ENCODE data around the gene RERE.

The RERE gene

GRCh38 chr1:8349473-8349865 lies 468.0 kb downstream of the RERE start:
- TF ChIP-seq ZNF274 (IDR thresholded peaks at IDR 0.05; ENCODE audit: low read depth, low read length): no peak
- no peak overlapping the region for H3K4me3 ChIP-seq (ENCODE audit: low read length)

DNA sequence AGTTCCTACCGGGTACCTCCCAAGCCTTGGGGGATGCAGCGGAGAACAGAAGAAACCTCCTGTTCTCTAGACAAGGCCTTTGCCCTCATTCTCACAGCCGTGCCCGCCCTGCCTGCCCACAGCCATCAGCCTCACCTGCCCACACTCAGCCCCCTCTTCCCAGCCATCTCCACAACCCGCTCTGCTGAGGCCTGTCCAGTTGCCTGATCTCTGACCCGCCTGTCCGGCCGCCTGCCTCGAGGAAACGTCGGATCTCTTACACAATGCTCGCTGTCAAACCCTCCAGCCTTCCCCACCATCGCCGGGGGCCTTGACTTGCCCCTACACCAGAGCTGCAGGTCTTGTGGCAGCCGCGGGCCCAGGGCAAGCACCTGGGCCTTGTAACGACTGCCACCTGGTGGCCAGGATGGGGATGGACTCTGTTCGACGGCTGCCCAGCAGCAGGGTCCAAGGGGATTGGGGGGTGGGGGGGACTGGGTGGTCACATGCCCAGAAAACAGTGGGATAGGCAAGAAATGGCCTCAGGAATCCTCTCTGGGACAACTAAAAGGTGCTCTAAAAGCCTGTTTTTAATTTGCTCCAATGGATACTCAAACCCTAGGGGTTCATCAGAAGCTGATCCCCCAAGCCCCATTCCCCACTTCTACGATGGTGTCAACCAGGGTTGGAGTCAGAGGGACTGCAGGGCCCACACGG lies 468.5 kb downstream of the RERE start:
- H3K4me3 ChIP-seq (ENCODE audit: low read length): no peak overlapping the region
- TF ChIP-seq ZNF274 (IDR thresholded peaks at IDR 0.05; ENCODE audit: low read depth, low read length): no peak

DNA sequence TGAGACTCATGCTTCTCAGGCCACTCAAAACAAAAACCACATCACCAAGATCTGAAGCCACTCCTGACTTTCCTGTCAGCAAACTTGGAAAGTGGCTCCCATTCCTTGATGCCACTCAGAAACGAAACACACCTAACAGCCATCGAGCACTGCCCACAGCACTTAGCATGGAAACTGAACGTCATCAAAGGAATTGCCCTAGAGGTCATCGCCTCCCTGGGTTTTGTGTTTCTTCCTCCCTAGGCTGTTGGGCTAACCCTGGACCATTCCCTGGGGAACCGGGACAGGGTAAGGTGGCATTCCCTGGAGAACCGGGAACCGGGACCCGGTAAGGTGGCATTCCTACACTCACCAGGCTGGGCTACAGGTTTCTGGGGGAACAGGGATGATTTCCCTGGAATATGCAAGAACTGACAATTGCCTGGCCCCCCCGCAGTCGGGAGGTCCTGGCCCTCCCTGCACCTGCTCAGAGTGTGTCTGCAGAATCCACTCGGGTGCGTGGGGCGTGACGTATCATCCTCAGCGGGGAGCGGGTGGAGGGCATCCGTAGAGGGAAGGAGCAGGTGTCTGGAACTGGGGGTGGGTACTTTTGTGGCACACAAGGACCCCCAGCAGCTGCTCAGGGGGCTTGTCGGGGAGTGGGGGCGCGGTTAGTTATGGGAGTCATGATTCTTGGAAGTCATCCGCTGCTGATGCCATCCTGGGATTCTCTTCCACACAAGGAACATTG lies 469.2 kb downstream of the RERE start:
- H3K4me3 ChIP-seq (ENCODE audit: low read length): no peak overlapping the region
- TF ChIP-seq ZNF274 (IDR thresholded peaks at IDR 0.05; ENCODE audit: low read depth, low read length): no peak

DNA sequence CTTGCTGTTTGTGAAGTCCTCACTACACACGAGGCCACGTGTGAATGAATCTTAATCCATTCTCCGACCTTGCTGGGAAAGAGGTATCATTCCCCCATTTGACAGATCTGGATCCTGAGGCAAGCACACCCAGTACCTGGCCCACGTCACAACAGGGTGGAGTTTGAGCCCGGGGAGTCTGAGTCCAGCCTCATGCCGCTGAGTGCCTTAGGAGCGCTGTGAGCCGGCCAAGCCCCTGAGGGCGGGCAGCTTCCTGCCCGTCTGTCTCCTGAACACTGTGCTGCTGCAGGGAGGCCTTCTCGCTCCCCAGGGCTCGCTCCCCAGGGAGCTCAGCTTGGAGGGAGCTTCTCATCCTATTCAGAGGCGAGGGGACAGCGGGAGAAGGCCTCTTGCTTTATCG lies 469.8 kb downstream of the RERE start:
- TF ChIP-seq ZNF274 (IDR thresholded peaks at IDR 0.05; ENCODE audit: low read depth, low read length): no peak
- H3K4me3 ChIP-seq (ENCODE audit: low read length): no peak overlapping the region

- no peak for TF ChIP-seq ZNF274 (IDR thresholded peaks at IDR 0.05; ENCODE audit: low read depth, low read length)
- no peak overlapping the region for H3K4me3 ChIP-seq (ENCODE audit: low read length)
These were observed 471.6 kb downstream of the RERE start for GRCh38 chr1:8345621-8346415.

DNA sequence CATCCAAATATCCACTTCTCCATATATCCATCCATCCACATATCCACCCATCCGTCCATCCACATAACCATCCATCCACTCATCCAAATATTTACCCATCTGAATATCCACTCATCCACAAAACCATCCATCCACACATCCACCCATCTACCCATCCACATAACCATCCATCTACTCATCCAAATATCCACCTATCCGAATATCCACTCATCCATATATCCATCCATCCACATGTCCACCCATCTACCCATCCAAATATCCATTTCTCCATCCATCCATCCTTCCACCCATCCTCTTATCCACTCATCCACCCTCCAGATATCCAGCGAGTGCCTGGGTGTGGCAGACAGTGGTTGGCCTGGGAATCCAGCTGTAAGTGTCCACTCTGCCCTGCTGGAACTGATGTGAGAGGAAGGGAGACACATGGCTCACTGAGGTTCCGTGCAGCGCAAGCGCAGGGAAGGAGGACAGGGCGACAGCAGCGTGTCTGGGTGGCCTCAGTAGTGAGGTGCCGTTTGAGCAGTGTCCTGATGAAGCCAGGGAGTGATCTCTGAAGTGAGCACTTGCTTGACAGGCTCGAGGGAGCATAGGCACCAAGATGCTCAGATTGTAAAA lies 472.4 kb downstream of the RERE start:
- no peak overlapping the region for H3K4me3 ChIP-seq (ENCODE audit: low read length)
- TF ChIP-seq ZNF274 (IDR thresholded peaks at IDR 0.05; ENCODE audit: low read depth, low read length): no peak

DNA sequence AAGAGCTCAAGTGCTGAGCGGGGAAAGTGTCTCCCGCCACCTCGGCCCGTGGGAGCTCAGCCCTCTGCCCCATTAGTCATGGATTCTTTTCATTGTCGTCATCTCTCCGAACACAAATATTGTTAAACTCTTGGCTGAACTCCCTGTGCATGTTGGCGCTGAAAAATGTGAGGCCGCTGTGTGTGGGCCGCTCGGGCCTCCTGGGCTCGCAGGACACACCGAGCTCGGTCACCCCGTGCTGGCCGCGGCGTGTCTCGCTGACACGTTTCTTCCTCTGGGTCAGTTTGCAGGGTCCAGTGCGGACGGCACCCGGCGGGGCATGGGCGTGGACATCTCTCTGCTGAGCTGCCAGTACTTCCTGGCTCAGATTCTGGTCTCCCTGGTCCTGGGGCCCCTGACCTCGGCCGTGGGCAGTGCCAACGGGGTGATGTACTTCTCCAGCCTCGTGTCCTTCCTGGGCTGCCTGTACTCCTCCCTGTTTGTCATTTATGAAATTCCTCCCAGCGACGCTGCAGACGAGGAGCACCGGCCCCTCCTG lies 473.9 kb downstream of the RERE start:
- no peak overlapping the region for H3K4me3 ChIP-seq (ENCODE audit: low read length)
- no peak for TF ChIP-seq ZNF274 (IDR thresholded peaks at IDR 0.05; ENCODE audit: low read depth, low read length)

GRCh38 chr1:8343044-8343443 lies 474.4 kb downstream of the RERE start:
- TF ChIP-seq ZNF274 (IDR thresholded peaks at IDR 0.05; ENCODE audit: low read depth, low read length): no peak
- H3K4me3 ChIP-seq (ENCODE audit: low read length): no peak overlapping the region

DNA sequence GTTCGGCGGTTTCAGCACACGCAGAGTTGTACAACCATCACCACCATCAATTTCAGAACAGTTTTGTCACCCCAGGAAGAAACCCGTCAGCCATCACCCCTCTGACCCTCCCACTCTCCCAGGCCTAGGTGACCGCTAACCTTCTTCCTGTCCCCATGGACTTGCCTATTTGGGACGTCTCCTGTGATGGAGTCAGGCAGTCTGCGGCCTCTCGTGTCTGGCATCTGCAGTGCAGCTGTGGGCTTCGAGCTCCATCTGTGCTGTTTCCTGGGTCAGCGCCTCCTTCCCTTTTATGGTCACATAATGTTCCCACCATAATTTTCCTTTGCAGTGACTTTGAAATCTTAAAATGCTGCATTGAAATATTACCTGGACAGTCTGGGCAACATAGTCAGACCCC lies 475.1 kb downstream of the RERE start:
- TF ChIP-seq ZNF274 (IDR thresholded peaks at IDR 0.05; ENCODE audit: low read depth, low read length): no peak
- H3K4me3 ChIP-seq (ENCODE audit: low read length): no peak overlapping the region

DNA sequence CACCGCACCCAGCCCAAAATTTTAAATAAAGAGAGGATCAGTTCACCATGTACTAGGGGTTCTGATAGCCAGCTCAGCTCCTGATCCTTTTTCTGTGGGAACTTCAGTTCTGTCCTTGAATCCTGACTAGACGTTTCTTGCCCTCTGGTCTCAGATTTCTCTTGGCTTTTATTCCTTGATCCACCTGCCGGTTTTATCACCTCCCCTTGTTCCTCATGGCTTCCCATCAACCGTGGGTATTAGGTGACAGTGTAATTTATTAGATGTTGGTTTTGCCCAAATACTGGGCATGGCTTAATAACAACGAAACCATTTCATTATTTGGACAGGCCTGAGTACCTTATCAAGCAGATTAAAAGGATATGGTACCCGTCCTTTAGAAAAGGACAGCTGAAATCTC lies 477.0 kb downstream of the RERE start:
- TF ChIP-seq ZNF274 (IDR thresholded peaks at IDR 0.05; ENCODE audit: low read depth, low read length): no peak
- H3K4me3 ChIP-seq (ENCODE audit: low read length): no peak overlapping the region

DNA sequence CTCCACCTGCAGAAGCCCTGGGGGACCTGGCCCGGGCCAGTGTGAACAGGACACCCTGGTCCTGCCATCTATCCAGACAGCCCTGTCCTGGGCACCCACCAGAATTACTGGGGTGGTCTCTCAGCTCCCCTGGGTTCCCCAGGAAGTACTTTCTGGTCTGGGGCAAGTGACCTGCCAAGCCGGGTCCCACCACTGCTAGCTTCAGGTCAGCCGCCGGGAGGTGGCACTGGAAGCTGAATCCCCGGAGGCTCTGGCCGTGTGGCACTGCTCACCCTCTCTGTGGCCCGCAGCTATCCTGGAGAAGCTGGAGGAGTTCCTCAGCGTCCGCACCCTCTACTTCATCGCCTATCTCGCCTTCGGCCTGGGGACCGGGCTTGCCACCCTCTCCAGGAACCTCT lies 478.2 kb downstream of the RERE start:
- no peak for TF ChIP-seq ZNF274 (IDR thresholded peaks at IDR 0.05; ENCODE audit: low read depth, low read length)
- H3K4me3 ChIP-seq (ENCODE audit: low read length): no peak overlapping the region

DNA sequence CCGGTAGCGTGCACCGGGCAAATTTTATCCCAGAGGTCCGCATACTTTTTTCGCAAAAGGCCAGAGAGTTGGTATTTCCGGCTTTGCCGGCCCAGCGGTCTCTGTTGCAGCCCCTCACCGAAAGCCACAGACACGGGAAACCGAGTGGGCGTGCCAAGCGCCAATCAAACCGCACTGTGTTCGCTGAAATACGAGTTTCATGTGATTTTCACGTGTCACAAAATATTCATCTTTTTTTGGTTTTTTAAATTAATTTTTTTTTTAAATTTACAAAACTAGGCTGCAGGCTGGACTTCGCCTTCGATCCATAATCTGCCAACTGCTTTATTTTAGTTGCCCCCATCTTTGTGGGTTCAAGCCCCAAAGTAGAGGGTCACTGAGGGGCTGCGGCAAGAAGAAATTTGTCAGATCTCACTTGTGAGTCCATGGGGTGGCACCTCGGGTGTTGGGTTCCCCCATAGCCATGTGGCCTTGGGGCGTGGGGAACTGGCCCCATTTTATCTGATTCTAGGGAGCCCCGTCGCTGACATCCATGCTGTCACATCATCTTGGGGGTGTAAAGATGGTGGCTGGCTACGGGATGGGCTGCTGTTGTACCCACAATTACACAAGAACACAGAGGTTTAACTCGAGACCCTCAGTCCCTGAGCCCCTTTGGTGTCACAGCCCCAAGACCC lies 478.8 kb downstream of the RERE start:
- no peak for TF ChIP-seq ZNF274 (IDR thresholded peaks at IDR 0.05; ENCODE audit: low read depth, low read length)
- no peak overlapping the region for H3K4me3 ChIP-seq (ENCODE audit: low read length)

GRCh38 chr1:8337776-8338525 lies 479.5 kb downstream of the RERE start:
- TF ChIP-seq ZNF274 (IDR thresholded peaks at IDR 0.05; ENCODE audit: low read depth, low read length): no peak
- no peak overlapping the region for H3K4me3 ChIP-seq (ENCODE audit: low read length)

Data from GM08714 (cell line).